Immature natural killer cell (primary cell): ENCODE data around the gene UBE2E2. TPM values are rescaled to one million over a fixed set of nuclear protein-coding genes. Genes with fewer than 3 reads are reported as not detected.

Experiments used
- DNase-seq, 3 donors: peaks; one replicate each; pipeline ENCODE4 v3.0.0; 2022; ENCODE audit warnings: mixed read lengths in 1 of 3
- H3K27ac Mint-ChIP-seq, 6 donors: one replicate each; pipeline ENCODE4 v1.8.0; 2020; ENCODE audit warnings: mixed read lengths in 6 of 6, mild to moderate bottlenecking in 5 of 6, inconsistent platforms in 4 of 6, moderate library complexity in 3 of 6
- H3K27me3 Mint-ChIP-seq, 3 donors: one replicate each; pipeline ENCODE4 v1.8.0; 2020 to 2021; ENCODE audit warnings: low read depth in 3 of 3, mild to moderate bottlenecking in 3 of 3, mixed read lengths in 3 of 3, moderate library complexity in 3 of 3, inconsistent platforms in 1 of 3
- H3K36me3 Mint-ChIP-seq, 3 donors: one replicate each; pipeline ENCODE4 v1.8.0; 2020; ENCODE audit warnings: mixed read lengths in 3 of 3, inconsistent platforms in 2 of 3, mild to moderate bottlenecking in 2 of 3
- H3K4me1 Mint-ChIP-seq, 2 donors: one replicate each; pipeline ENCODE4 v1.8.0; 2020; ENCODE audit warnings: inconsistent platforms in 2 of 2, mild to moderate bottlenecking in 2 of 2, mixed read lengths in 2 of 2, moderate library complexity in 1 of 2
- H3K4me3 Mint-ChIP-seq, 5 donors: one replicate each; pipeline ENCODE4 v1.8.0; 2020; ENCODE audit warnings: mild to moderate bottlenecking in 5 of 5, mixed read lengths in 5 of 5, inconsistent platforms in 3 of 5, moderate library complexity in 3 of 5
- H3K9me3 Mint-ChIP-seq, 6 donors: one replicate each; pipeline ENCODE4 v1.8.0; 2020; ENCODE audit warnings: mild to moderate bottlenecking in 6 of 6, mixed read lengths in 6 of 6, inconsistent platforms in 4 of 6, moderate library complexity in 3 of 6
- polyA plus RNA-seq, 3 donors: library from polyadenylated mRNA; unstranded; fragments of 300-500 nt; fragmentation: Illumina TruSeq; gene quantifications; one replicate each; pipeline ENCODE4 v1.2.3, GENCODE V29; 2021

UBE2E2 gene
- polyA plus RNA-seq, 3 donors from 2014 or later: 1.8 to 12.9 (median 5.0) TPM

- H3K9me3 Mint-ChIP-seq: no peaks in the 10 kb centered on the region
These were observed 291.8 kb downstream of the UBE2E2 start for GRCh38 chr3:23494967-23495366.

GRCh38 chr3:23495507-23495906, 292.4 kb downstream of the UBE2E2 start:
- no peak overlapping the region for H3K4me3 Mint-ChIP-seq
- H3K4me1 Mint-ChIP-seq: no peaks in the 10 kb centered on the region
- no peak overlapping the region for H3K27ac Mint-ChIP-seq
- no peaks in the 10 kb centered on the region for H3K9me3 Mint-ChIP-seq
- no peaks in the 10 kb centered on the region for H3K36me3 Mint-ChIP-seq
- DNase-seq: no peak
- H3K27me3 Mint-ChIP-seq: peaks cover 0 to 4% (median 3%) of the 10 kb centered on the region in 3 donors

More at GRCh38 chr3:23494967-23495366, 291.8 kb downstream of the UBE2E2 start:
- no peak for DNase-seq
- Mint-ChIP-seq H3K36me3 (no peaks in the 10 kb centered on the region), H3K27me3 (peaks cover 0 to 4% (median 3%) of the 10 kb centered on the region in 3 donors), H3K4me1 (no peaks in the 10 kb centered on the region), H3K4me3 (no peak overlapping the region), H3K27ac (no peak overlapping the region)

- Mint-ChIP-seq H3K4me3 (no peak overlapping the region), H3K27me3 (peaks cover 0 to 4% (median 2%) of the 10 kb centered on the region in 3 donors), H3K27ac (no peak overlapping the region), H3K9me3 (no peaks in the 10 kb centered on the region), H3K4me1 (no peaks in the 10 kb centered on the region), H3K36me3 (no peaks in the 10 kb centered on the region)
- no peak for DNase-seq
These were observed 293.0 kb downstream of the UBE2E2 start for GRCh38 chr3:23496165-23496564.

DNA sequence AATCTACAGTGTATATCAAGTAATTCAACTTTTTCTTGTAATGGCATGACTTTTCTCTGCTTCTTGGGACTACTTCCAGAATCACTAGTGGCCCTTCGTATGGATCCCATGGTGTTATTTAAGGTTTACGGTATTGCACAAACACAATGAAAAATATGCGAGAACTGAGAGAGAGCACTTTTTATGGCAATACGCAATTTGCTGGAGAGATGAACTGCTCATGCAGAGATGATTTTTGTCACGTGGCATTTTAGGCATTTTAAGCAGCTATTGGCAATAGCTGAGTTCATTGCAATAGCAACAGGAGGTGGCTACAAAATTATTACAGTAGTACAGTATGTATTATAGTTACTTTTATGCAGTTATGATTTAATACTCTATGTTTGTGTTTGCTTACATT, 294.0 kb downstream of the UBE2E2 start:
- Mint-ChIP-seq H3K4me1 (no peaks in the 10 kb centered on the region), H3K27me3 (peaks cover 0 to 4% (median 0%) of the 10 kb centered on the region in 3 donors), H3K36me3 (no peaks in the 10 kb centered on the region), H3K9me3 (no peaks in the 10 kb centered on the region), H3K4me3 (no peak overlapping the region), H3K27ac (no peak overlapping the region)
- no peak for DNase-seq

DNA sequence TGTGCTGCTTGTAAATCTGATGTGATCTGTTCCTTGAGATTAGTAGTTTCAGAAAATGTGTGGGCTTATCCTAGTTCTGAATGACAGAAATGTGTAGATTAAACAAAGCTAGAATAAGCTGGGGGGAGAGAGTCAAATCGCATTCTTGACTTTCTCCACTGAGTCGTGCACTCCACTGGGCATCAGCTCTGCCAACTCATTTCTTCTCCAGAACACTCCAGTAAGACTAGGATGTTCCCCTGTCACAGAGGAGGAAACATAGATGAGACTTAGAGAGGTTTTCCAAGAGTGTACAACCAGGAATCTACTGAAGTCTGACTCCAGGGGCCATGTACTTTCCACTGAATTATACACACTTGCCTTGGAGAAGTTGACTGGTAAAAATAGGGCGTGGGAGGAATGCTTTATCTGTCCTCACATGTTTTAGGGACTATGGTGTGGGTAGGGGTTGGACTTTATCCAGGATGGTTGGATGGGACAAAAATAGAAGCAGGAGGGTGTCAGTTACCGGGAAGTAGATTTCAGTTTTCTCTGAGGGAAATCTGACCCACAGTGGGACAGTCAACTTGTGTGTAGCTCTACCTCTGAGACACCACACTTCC, 298.2 kb downstream of the UBE2E2 start:
- Mint-ChIP-seq H3K9me3 (no peaks in the 10 kb centered on the region), H3K4me3 (no peak overlapping the region), H3K36me3 (no peaks in the 10 kb centered on the region), H3K4me1 (no peaks in the 10 kb centered on the region), H3K27ac (no peak overlapping the region), H3K27me3 (peaks cover 0 to 4% (median 0%) of the 10 kb centered on the region in 3 donors)
- no peak for DNase-seq

GRCh38 chr3:23508464-23508863, 305.3 kb downstream of the UBE2E2 start:
- Mint-ChIP-seq H3K36me3 (no peaks in the 10 kb centered on the region), H3K27ac (no peak overlapping the region), H3K4me1 (no peaks in the 10 kb centered on the region), H3K27me3 (peaks cover 0 to 2% (median 0%) of the 10 kb centered on the region in 3 donors), H3K4me3 (no peak overlapping the region), H3K9me3 (peaks cover 0 to 4% (median 0%) of the 10 kb centered on the region in 6 donors)
- no peak for DNase-seq

DNA sequence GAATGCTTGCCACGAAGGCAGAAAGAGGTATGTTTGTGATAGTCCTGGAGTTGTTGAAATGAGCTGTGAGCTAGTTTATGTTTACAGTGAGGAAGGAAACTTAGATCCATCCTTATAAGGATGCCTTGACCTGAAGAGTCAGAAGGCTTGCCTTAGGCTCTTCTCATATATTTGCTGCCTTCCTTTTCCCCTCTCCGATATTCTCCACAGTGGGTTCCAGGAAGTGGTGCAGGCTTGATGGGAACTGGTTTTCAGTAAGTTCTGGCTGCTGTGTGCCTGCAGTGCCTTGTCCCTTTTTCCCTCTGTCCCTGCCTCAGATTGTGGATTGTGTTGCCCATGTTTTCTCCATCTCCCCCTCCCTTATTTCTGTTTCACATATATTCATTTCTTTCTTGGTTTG, 315.3 kb downstream of the UBE2E2 start:
- Mint-ChIP-seq H3K4me3 (no peak overlapping the region), H3K27ac (no peak overlapping the region)

GRCh38 chr3:23519314-23520208, 316.4 kb downstream of the UBE2E2 start:
- Mint-ChIP-seq H3K27ac (no peak overlapping the region), H3K36me3 (no peaks in the 10 kb centered on the region), H3K9me3 (no peaks in the 10 kb centered on the region), H3K4me1 (no peaks in the 10 kb centered on the region), H3K27me3 (peaks cover 0 to 7% (median 0%) of the 10 kb centered on the region in 3 donors), H3K4me3 (no peak overlapping the region)
- DNase-seq: no peak

More for the DNA sequence above, 315.3 kb downstream of the UBE2E2 start:
- Mint-ChIP-seq H3K27me3 (peaks cover 0 to 7% (median 0%) of the 10 kb centered on the region in 3 donors), H3K4me1 (no peaks in the 10 kb centered on the region), H3K9me3 (no peaks in the 10 kb centered on the region), H3K36me3 (no peaks in the 10 kb centered on the region)
- DNase-seq: no peak

DNA sequence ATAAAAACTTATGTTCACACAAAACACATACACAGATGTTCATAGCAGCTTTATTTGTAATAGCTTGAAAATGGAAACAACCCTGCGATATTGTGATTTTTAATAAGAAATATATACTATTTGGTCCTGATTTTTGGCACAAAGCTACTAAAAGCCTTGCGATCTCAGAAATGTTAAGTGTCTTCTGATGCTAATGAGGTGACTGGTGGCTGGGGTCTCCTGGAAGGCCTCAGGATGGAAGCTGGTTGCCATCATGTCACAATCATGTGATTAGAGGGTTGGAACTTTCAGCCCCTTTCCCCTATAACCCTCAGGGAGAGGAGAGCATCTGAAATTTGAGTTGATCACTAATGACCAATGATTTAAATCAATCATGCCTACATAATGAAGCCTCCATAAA, 324.2 kb downstream of the UBE2E2 start:
- Mint-ChIP-seq H3K27ac (no peak overlapping the region), H3K27me3 (peaks cover 0 to 4% (median 0%) of the 10 kb centered on the region in 3 donors), H3K36me3 (no peaks in the 10 kb centered on the region), H3K4me3 (no peak overlapping the region), H3K4me1 (no peaks in the 10 kb centered on the region), H3K9me3 (peaks cover 0 to 4% (median 0%) of the 10 kb centered on the region in 6 donors)
- DNase-seq: no peak

GRCh38 chr3:23533596-23533995, 330.5 kb downstream of the UBE2E2 start:
- Mint-ChIP-seq H3K27me3 (peaks cover 0 to 5% (median 2%) of the 10 kb centered on the region in 3 donors), H3K36me3 (no peaks in the 10 kb centered on the region), H3K4me1 (no peaks in the 10 kb centered on the region), H3K4me3 (no peak overlapping the region), H3K9me3 (no peaks in the 10 kb centered on the region), H3K27ac (no peak overlapping the region)
- no peak for DNase-seq

DNA sequence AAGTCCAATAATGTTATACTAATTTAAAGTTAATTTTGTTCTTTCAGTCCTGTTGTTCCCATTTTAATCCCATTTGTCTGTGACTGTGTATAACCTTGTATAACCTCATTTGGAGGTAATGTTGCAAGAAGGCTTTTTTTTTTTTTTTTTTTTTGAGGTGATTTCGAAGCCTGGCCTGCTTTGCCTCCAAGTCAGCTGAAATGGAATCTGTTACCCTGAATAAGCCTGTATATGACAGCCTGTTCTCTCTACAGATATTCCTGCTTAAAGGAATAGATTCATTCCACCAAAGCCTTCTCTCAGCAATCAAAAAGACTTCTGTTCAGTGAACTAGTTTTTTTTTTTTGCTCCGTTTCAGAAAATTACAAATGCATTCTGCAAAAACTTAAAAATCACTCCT, 330.9 kb downstream of the UBE2E2 start:
- H3K4me3 Mint-ChIP-seq: no peak overlapping the region
- DNase-seq: no peak
- no peaks in the 10 kb centered on the region for H3K9me3 Mint-ChIP-seq

DNA sequence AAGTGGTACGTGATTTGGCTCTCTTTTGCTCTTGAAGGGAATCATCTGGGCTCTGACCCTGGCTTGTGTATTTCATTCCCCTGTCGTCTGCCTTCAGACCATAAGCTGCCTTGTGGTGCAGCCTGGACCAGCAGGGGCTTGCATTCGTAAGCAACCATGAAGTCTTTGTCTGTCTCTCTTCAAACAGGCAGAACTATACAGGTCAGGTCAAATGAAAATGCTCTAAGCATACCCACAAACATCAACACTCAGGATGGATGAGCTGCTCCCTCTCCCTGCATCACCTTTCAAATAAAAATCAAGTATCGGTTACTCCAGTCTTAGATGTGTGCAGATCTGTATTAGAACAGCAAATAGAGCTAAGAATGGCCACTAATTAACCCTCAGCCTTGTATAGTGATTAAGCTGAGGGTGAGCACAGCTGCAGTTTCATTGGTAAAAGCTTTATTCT, 334.0 kb downstream of the UBE2E2 start:
- DNase-seq: no peak
- Mint-ChIP-seq H3K36me3 (no peaks in the 10 kb centered on the region), H3K9me3 (no peaks in the 10 kb centered on the region), H3K27ac (no peak overlapping the region), H3K4me3 (no peak overlapping the region), H3K4me1 (no peaks in the 10 kb centered on the region), H3K27me3 (peaks cover 0 to 5% (median 2%) of the 10 kb centered on the region in 3 donors)

More for the DNA sequence above, 330.9 kb downstream of the UBE2E2 start:
- Mint-ChIP-seq H3K36me3 (no peaks in the 10 kb centered on the region), H3K27me3 (peaks cover 0 to 5% (median 2%) of the 10 kb centered on the region in 3 donors), H3K4me1 (no peaks in the 10 kb centered on the region), H3K27ac (no peak overlapping the region)

GRCh38 chr3:23539185-23539584, 336.1 kb downstream of the UBE2E2 start:
- no peaks in the 10 kb centered on the region for H3K36me3 Mint-ChIP-seq
- H3K9me3 Mint-ChIP-seq: no peaks in the 10 kb centered on the region
- H3K4me3 Mint-ChIP-seq: no peak overlapping the region
- no peak for DNase-seq
- peaks cover 0 to 10% (median 2%) of the 10 kb centered on the region in 3 donors for H3K27me3 Mint-ChIP-seq
- no peak overlapping the region for H3K27ac Mint-ChIP-seq
- H3K4me1 Mint-ChIP-seq: no peaks in the 10 kb centered on the region

DNA sequence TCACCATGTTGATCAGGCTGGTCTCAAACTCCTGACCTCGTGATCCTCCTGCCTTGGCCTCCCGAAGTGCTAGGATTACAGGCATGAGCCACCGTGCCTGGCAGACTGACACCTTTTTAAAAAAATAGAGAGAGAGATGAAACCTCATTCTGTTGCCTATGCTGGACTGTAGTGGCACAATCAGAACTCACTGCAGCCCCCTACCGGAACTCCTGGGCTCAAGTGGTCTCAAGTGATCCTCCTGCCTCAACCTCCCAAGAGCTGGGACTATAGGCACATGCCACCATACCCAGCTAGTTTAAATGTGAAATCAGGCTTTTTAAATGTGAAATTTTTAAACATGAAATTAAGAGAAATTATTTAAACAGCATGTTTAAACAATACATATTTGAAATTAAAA, 337.5 kb downstream of the UBE2E2 start:
- Mint-ChIP-seq H3K9me3 (no peaks in the 10 kb centered on the region), H3K36me3 (no peaks in the 10 kb centered on the region), H3K27ac (no peak overlapping the region), H3K27me3 (peaks cover 0 to 10% (median 1%) of the 10 kb centered on the region in 3 donors), H3K4me3 (no peak overlapping the region), H3K4me1 (no peaks in the 10 kb centered on the region)
- DNase-seq: no peak
